Liver (tissue), 9 donors: ENCODE data around the gene TRIP12. TPM values are rescaled to one million over a fixed set of nuclear protein-coding genes. Genes with fewer than 3 reads are reported as not detected.
"Not testable (repeated sequence)": the region's sequence is repeated elsewhere in the genome, so short reads cannot be mapped to it uniquely, and the experiment has no call there.

Experiments used
- DNase-seq: peaks from one replicate; pipeline ENCODE4 v3.0.0-alpha.2; 2017; ENCODE audit warnings: low spot score
- H3K27ac ChIP-seq, 2 donors: one replicate each; pipeline ENCODE4 v1.7.0; 2013; ENCODE audit warnings: inconsistent platforms in 2 of 2, low read length in 2 of 2, control low read depth in 1 of 2, low read depth in 1 of 2, mild to moderate bottlenecking in 1 of 2
- H3K27me3 ChIP-seq, 4 donors: one replicate each; pipeline versions ENCODE4 v1.6.1 to v1.7.0; 2013; ENCODE audit warnings: low read length in 3 of 4, inconsistent platforms in 1 of 4, mild to moderate bottlenecking in 1 of 4, moderate library complexity in 1 of 4; ENCODE audit not compliant: control insufficient read depth in 4 of 4, insufficient read depth in 4 of 4
- H3K36me3 ChIP-seq, 4 donors: one replicate each; pipeline versions ENCODE4 v1.6.1 to v1.7.0; 2013; ENCODE audit warnings: low read length in 3 of 4, mild to moderate bottlenecking in 3 of 4, low read depth in 1 of 4, moderate library complexity in 1 of 4; ENCODE audit not compliant: control insufficient read depth in 4 of 4, insufficient read depth in 3 of 4
- H3K4me1 ChIP-seq, 4 donors: one replicate each; pipeline versions ENCODE4 v1.6.1 to v1.7.0; 2013; ENCODE audit warnings: low read length in 3 of 4, mild to moderate bottlenecking in 3 of 4, moderate library complexity in 1 of 4; ENCODE audit not compliant: control insufficient read depth in 4 of 4, insufficient read depth in 4 of 4
- H3K4me3 ChIP-seq, 3 donors: one replicate each; pipeline versions ENCODE4 v1.6.1 to v1.7.0; 2013; ENCODE audit warnings: low read length in 3 of 3, control low read depth in 1 of 3, low read depth in 1 of 3, mild to moderate bottlenecking in 1 of 3
- H3K9ac ChIP-seq, 2 donors: one replicate each; pipeline ENCODE4 v1.7.0; 2013; ENCODE audit warnings: low read length in 2 of 2, mild to moderate bottlenecking in 2 of 2, moderate library complexity in 2 of 2, control low read depth in 1 of 2, low read depth in 1 of 2
- H3K9me3 ChIP-seq, 4 donors: one replicate each; pipeline versions ENCODE4 v1.6.1 to v1.7.0; 2013; ENCODE audit warnings: low read length in 3 of 4; ENCODE audit not compliant: control insufficient read depth in 4 of 4
- ATF3 ChIP-seq: IDR thresholded peaks from 2 replicates; pipeline ENCODE4 v1.6.1; 2016; ENCODE audit warnings: antibody characterized with exemption
- EGR1 ChIP-seq, 2 donors: IDR thresholded peaks; 2 replicates each; pipeline ENCODE4 v1.6.1; 2016 to 2018; ENCODE audit warnings: antibody characterized with exemption in 2 of 2, low read depth in 2 of 2
- FOXA1 ChIP-seq: IDR thresholded peaks from 2 replicates; pipeline ENCODE4 v1.6.1; 2016; ENCODE audit warnings: antibody characterized with exemption
- FOXA2 ChIP-seq: IDR thresholded peaks from 2 replicates; pipeline ENCODE4 v1.6.1; 2016; ENCODE audit warnings: antibody characterized with exemption
- GABPA ChIP-seq, 2 donors: IDR thresholded peaks in 1 of 2; conservative IDR thresholded peaks in 1 of 2; 2 replicates each; pipeline ENCODE4 v1.6.1; 2016; ENCODE audit warnings: antibody characterized with exemption in 2 of 2, mild to moderate bottlenecking in 1 of 2, moderate library complexity in 1 of 2
- HNF4A ChIP-seq, 2 donors: conservative IDR thresholded peaks; 2 replicates each; pipeline ENCODE4 v1.6.1; 2016; ENCODE audit warnings: antibody characterized with exemption in 2 of 2, mild to moderate bottlenecking in 2 of 2
- HNF4G ChIP-seq: IDR thresholded peaks from 2 replicates; pipeline ENCODE4 v1.6.1; 2016; ENCODE audit warnings: antibody characterized with exemption
- JUND ChIP-seq, 2 donors: IDR thresholded peaks; 2 replicates each; pipeline ENCODE4 v1.6.1; 2016; ENCODE audit warnings: antibody characterized with exemption in 2 of 2
- MAX ChIP-seq: IDR thresholded peaks from 2 replicates; pipeline ENCODE4 v1.6.1; 2016; ENCODE audit warnings: antibody characterized with exemption
- NR2F2 ChIP-seq: IDR thresholded peaks from 2 replicates; pipeline ENCODE4 v1.6.1; 2016; ENCODE audit warnings: antibody characterized with exemption
- RAD21 ChIP-seq, 2 donors: IDR thresholded peaks; 2 replicates each; pipeline ENCODE4 v1.6.1; 2016; ENCODE audit warnings: antibody characterized with exemption in 2 of 2, mild to moderate bottlenecking in 2 of 2
- REST ChIP-seq: IDR thresholded peaks from 2 replicates; pipeline ENCODE4 v1.6.1; 2016; ENCODE audit warnings: antibody characterized with exemption, mild to moderate bottlenecking
- RXRA ChIP-seq, 2 donors: IDR thresholded peaks; 2 replicates each; pipeline ENCODE4 v1.6.1; 2017 to 2018; ENCODE audit warnings: antibody characterized with exemption in 2 of 2, mild to moderate bottlenecking in 1 of 2
- SP1 ChIP-seq: IDR thresholded peaks from 2 replicates; pipeline ENCODE4 v1.6.1; 2018; ENCODE audit warnings: antibody characterized with exemption, mild to moderate bottlenecking
- TAF1 ChIP-seq: conservative IDR thresholded peaks from 2 replicates; pipeline ENCODE4 v1.6.1; 2016; ENCODE audit warnings: antibody characterized with exemption, mild to moderate bottlenecking
- YY1 ChIP-seq: IDR thresholded peaks from 2 replicates; pipeline ENCODE4 v1.6.1; 2016; ENCODE audit warnings: antibody characterized with exemption, mild to moderate bottlenecking
- ZBTB33 ChIP-seq: IDR thresholded peaks from 2 replicates; pipeline ENCODE4 v1.6.1; 2016; ENCODE audit warnings: antibody characterized with exemption
- WGBS: extraction: QIAGEN DNeasy Blood & Tissue Kit; methylation state at CpG from one replicate; pipeline ENCODE4 v1.1.7; 2013; 5-methylcytosine and 5-hydroxymethylcytosine counted together
- polyA plus RNA-seq, 2 donors: library from polyadenylated mRNA; stranded (reverse) in 1 of 2; unstranded in 1 of 2; fragments of 200-250 nt in 1 of 2; fragments of >200 nt in 1 of 2; fragmentation: Nextera tagmentation in 1 of 2; extraction: Ambion mirVana in 1 of 2; gene quantifications; one replicate each; pipeline versions ENCODE4 v1.2.1 to v1.2.3, GENCODE V29; 2013 to 2015
- total RNA-seq, 2 donors: library from RNA; depleted of rRNA; stranded (reverse); fragments of >200 nt; gene quantifications; one replicate each; pipeline ENCODE4 v1.2.3, GENCODE V29; 2014
- donor health status: healthy.
- donor health status: healthy.
- donor health status: healthy.
- donor health status: healthy.
- donor health status: healthy.

The TRIP12 gene
- total and polyA plus RNA-seq, 4 donors: 13.9 to 128 (median 67.4) TPM

DNA sequence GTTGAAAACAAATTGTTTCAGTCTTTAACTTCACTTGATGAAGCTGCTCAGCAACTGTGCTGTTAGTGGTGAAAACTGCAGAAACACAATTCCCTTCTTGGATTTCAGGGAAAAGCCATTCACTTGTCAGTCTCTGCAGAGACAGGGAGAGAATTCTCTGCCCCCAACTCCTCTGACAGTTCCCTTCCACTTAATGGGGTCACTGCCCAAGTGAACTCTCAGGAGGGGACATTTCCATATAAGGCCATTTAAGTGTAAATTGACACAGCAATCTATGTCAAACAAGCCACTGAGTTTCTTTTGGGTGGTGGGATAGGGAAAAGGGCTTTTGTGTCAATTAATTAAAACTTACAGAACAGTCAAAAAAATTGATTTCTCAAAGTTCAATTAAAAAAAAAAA is 156.1 kb downstream of the TRIP12 start:
- H3K27me3 ChIP-seq: no peaks in the 10 kb centered on the region
- no peak overlapping the region for H3K27ac ChIP-seq
- DNase-seq: no peak
- no peak overlapping the region for H3K9ac ChIP-seq
- no peak overlapping the region for H3K4me3 ChIP-seq
- TF ChIP-seq MAX (no peak), REST (no peak), GABPA (IDR thresholded peaks at IDR 0.05 in 1 of 2, conservative IDR thresholded peaks at IDR 0.05 in 1 of 2) (no peak), HNF4A (conservative IDR thresholded peaks at IDR 0.05) (no peak), ZBTB33 (no peak), SP1 (no peak), HNF4G (no peak), YY1 (no peak), FOXA2 (no peak), RAD21 (IDR thresholded peaks at IDR 0.05) (no peak), EGR1 (IDR thresholded peaks at IDR 0.05; ENCODE audit: low read depth in 2 of 2) (no peak), FOXA1 (no peak), JUND (IDR thresholded peaks at IDR 0.05) (no peak)
- H3K4me1 ChIP-seq: no peaks in the 10 kb centered on the region
- H3K36me3 ChIP-seq: peaks cover 7 to 51% (median 43%) of the 10 kb centered on the region in 4 donors
- no peaks in the 10 kb centered on the region for H3K9me3 ChIP-seq

DNA sequence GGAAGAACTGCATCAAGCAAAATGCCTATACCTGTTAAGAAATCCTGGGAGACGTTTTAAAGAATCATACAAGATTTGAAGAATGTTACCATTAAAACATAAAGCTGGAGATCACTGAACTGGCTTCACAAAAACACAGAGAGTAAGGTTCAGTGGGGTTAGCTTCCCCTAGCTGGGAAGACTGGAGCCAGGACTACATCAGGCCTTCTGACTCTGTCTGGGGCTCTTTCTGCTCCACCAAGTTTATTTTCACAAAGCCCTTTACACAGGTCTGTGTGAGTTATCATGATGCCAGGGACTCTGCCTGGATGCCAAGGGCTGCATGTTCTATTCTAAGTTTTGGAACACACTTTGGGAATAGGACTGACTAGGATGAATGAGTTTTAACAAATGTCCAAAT is 160.1 kb downstream of the TRIP12 start:
- Histone ChIP-seq H3K27ac (no peak overlapping the region), H3K36me3 (peaks cover 0 to 23% (median 15%) of the 10 kb centered on the region in 4 donors), H3K27me3 (no peaks in the 10 kb centered on the region), H3K9ac (no peak overlapping the region), H3K9me3 (no peaks in the 10 kb centered on the region), H3K4me1 (no peaks in the 10 kb centered on the region), H3K4me3 (no peak overlapping the region)
- TF ChIP-seq ATF3 (no peak), RXRA (IDR thresholded peaks at IDR 0.05) (no peak), HNF4A (conservative IDR thresholded peaks at IDR 0.05) (no peak), NR2F2 (no peak), TAF1 (no peak), GABPA (IDR thresholded peaks at IDR 0.05 in 1 of 2, conservative IDR thresholded peaks at IDR 0.05 in 1 of 2) (no peak)
- 80% methylated on average over 1 of the region's 1 CpG for WGBS
- no peak for DNase-seq

DNA sequence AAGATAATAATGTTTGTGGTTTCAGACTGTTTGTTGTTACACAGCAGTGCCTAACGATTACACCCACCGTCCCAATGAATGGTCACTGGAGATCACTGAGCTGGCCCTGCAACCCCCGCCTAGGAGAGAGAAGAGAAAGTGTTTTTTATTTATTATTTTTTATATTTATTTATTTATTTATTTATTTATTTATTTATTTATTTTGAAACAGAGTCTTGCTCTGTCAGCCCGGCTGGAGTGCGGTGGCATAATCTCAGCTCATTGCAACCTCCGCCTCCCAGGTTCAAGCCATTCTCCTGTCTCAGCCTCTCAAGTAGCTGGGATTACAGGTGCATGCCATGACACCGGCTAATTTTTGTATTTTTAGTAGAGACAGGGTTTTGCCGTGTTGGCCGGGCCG is 164.3 kb downstream of the TRIP12 start:
- H3K27ac ChIP-seq, H3K9ac ChIP-seq, H3K36me3 ChIP-seq, DNase-seq, H3K4me3 ChIP-seq, H3K27me3 ChIP-seq, H3K9me3 ChIP-seq: not testable (repeated sequence)
- WGBS: 97% methylated on average over 10 of the region's 10 CpGs
- H3K4me1 ChIP-seq: peaks cover 2 to 15% (median 6%) of the 10 kb centered on the region in 4 donors
